IMR-90 (cell line): Measurements from ENCODE around the gene SEC61A1. TPM values are rescaled to one million over a fixed set of nuclear protein-coding genes. Genes with fewer than 3 reads are reported as not detected.
A peak's percentile ranks its signal among the peaks of the same experiment; 100 is the strongest.

ENCODE experiments used
- ATAC-seq: fragments of 200-7000 bp; cut with Tn5 transposase; 2 replicates; pipeline ENCODE4 v1.9.1; 2020; ENCODE audit warnings: low read depth, mild to moderate bottlenecking, moderate library complexity
- BruUV-seq: library from RNA; stranded (reverse); fragments of 400-500 nt; replicated peaks from 2 replicates; lab custom pipeline; 2021; lab: Mats Ljungman, UMichigan
- CTCF ChIA-PET: fragments of 300-600 bp; formaldehyde crosslinking; extraction: SDS; loops from one replicate; lab custom pipeline; 2021; ENCODE audit warnings: antibody characterized with exemption; lab: Yijun Ruan, JAX
- POLR2A ChIA-PET: fragments of 300-600 bp; sonication (Branson Sonifier 250); formaldehyde crosslinking; loops from one replicate; lab custom pipeline; 2022; ENCODE audit warnings: antibody characterized with exemption; ENCODE audit not compliant: unreplicated experiment; lab: Charles Lee
- DNase-seq: peaks from one replicate; pipeline ENCODE4 v3.0.0; 2013
- H2AFZ ChIP-seq: replicated peaks from 2 replicates; pipeline ENCODE3; 2013; ENCODE audit warnings: low read length, mild to moderate bottlenecking; ENCODE audit not compliant: poor library complexity
- H2AK5ac ChIP-seq: 2 replicates; pipeline ENCODE4 v1.6.1; 2013; ENCODE audit warnings: low read depth, low read length, inconsistent platforms
- H2AK9ac ChIP-seq: replicated peaks from 2 replicates; pipeline ENCODE3; 2013; ENCODE audit warnings: mild to moderate bottlenecking, low read depth, low read length, moderate library complexity; ENCODE audit not compliant: poor library complexity
- H2BK120ac ChIP-seq: 2 replicates; pipeline ENCODE4 v1.6.1; 2013; ENCODE audit warnings: low read depth, low read length, inconsistent platforms
- H2BK15ac ChIP-seq: 3 replicates; pipeline ENCODE4 v1.6.1; 2013; ENCODE audit warnings: low read depth, low read length, inconsistent platforms
- H2BK20ac ChIP-seq: 2 replicates; pipeline ENCODE4 v1.6.1; 2013; ENCODE audit warnings: low read depth, mild to moderate bottlenecking, inconsistent platforms, low read length, moderate library complexity
- H2BK5ac ChIP-seq: 2 replicates; pipeline ENCODE4 v1.6.1; 2013; ENCODE audit warnings: mild to moderate bottlenecking, low read depth, low read length, inconsistent platforms; ENCODE audit not compliant: poor library complexity, severe bottlenecking
- H3K14ac ChIP-seq: replicated peaks from 2 replicates; pipeline ENCODE4 v1.6.1; 2013; ENCODE audit warnings: low read depth, low read length, inconsistent platforms
- H3K18ac ChIP-seq: 2 replicates; pipeline ENCODE4 v1.6.1; 2013; ENCODE audit warnings: low read depth, low read length, control low read depth
- H3K23ac ChIP-seq: 2 replicates; pipeline ENCODE4 v1.6.1; 2013; ENCODE audit warnings: low read depth, low read length, inconsistent platforms
- H3K27ac ChIP-seq: 2 replicates; pipeline ENCODE4 v1.5.1; 2013; ENCODE audit warnings: mild to moderate bottlenecking, control low read depth, low read length; ENCODE audit not compliant: insufficient read depth
- H3K27me3 ChIP-seq: 2 replicates; pipeline ENCODE4 v1.6.1; 2013; ENCODE audit warnings: low read length; ENCODE audit not compliant: control insufficient read depth, insufficient read depth
- H3K36me3 ChIP-seq: 2 replicates; pipeline ENCODE4 v1.6.1; 2013; ENCODE audit warnings: low read length, mixed read lengths; ENCODE audit not compliant: control insufficient read depth, insufficient read depth
- H3K4ac ChIP-seq: 2 replicates; pipeline ENCODE4 v1.6.1; 2013; ENCODE audit warnings: low read depth, low read length, inconsistent platforms
- H3K4me1 ChIP-seq: 2 replicates; pipeline ENCODE4 v1.6.1; 2013; ENCODE audit warnings: low read length, mixed read lengths; ENCODE audit not compliant: control insufficient read depth, insufficient read depth
- H3K4me2 ChIP-seq: 2 replicates; pipeline ENCODE4 v1.6.1; 2013; ENCODE audit warnings: low read depth, mild to moderate bottlenecking, control low read depth, low read length, moderate library complexity
- H3K4me3 ChIP-seq: 2 replicates; pipeline ENCODE4 v1.5.1; 2013; ENCODE audit warnings: low read depth, mild to moderate bottlenecking, control low read depth, low read length, moderate library complexity; ENCODE audit not compliant: insufficient read depth
- H3K56ac ChIP-seq: 2 replicates; pipeline ENCODE4 v1.6.1; 2013; ENCODE audit warnings: low read length, inconsistent platforms; ENCODE audit not compliant: insufficient read depth; ENCODE audit errors: extremely low read depth
- H3K79me1 ChIP-seq, 2 experiments: 2 replicates each; pipeline ENCODE4 v1.6.1; 2013; ENCODE audit warnings: low read length in 2 of 2, inconsistent platforms in 1 of 2, low read depth in 1 of 2
- H3K9ac ChIP-seq: 2 replicates; pipeline ENCODE4 v1.6.1; 2013; ENCODE audit warnings: low read depth, low read length, control low read depth
- H3K9me1 ChIP-seq: 2 replicates; pipeline ENCODE4 v1.6.1; 2013; ENCODE audit warnings: low read length, inconsistent platforms; ENCODE audit not compliant: insufficient read depth
- H3K9me3 ChIP-seq: 2 replicates; pipeline ENCODE4 v1.6.1; 2013; ENCODE audit warnings: low read length; ENCODE audit not compliant: control insufficient read depth, insufficient read depth
- H4K20me1 ChIP-seq: 2 replicates; pipeline ENCODE4 v1.6.1; 2013; ENCODE audit warnings: low read length, inconsistent platforms; ENCODE audit not compliant: insufficient read depth
- H4K5ac ChIP-seq: 2 replicates; pipeline ENCODE4 v1.6.1; 2013; ENCODE audit warnings: mild to moderate bottlenecking, low read depth, low read length, control low read depth
- H4K8ac ChIP-seq, 2 experiments: 2 replicates each; pipeline ENCODE4 v1.6.1; 2013; ENCODE audit warnings: low read depth in 2 of 2, low read length in 2 of 2, control low read depth in 1 of 2, inconsistent platforms in 1 of 2
- H4K91ac ChIP-seq: 2 replicates; pipeline ENCODE4 v1.6.1; 2013; ENCODE audit warnings: low read depth, low read length, inconsistent platforms; ENCODE audit not compliant: insufficient read depth
- CEBPB ChIP-seq: IDR thresholded peaks from 2 replicates; pipeline ENCODE4 v1.6.1; 2012; ENCODE audit warnings: low read depth, low read length, improper control_type of control experiment
- CHD1 ChIP-seq: IDR thresholded peaks from 2 replicates; pipeline ENCODE4 v1.6.1; 2012; ENCODE audit warnings: low read depth, low read length, improper control_type of control experiment
- CTCF ChIP-seq: conservative IDR thresholded peaks from 2 replicates; pipeline ENCODE4 v1.5.1; 2012; ENCODE audit warnings: mild to moderate bottlenecking, low read depth, low read length, improper control_type of control experiment
- ELK1 ChIP-seq: fragments of 150-350 bp; IDR thresholded peaks from 2 replicates; pipeline ENCODE4 v1.6.1; 2016; ENCODE audit warnings: low read depth, mild to moderate bottlenecking, low read length, moderate library complexity, borderline replicate concordance
- MAFK ChIP-seq: IDR thresholded peaks from 2 replicates; pipeline ENCODE4 v1.6.1; 2012; ENCODE audit warnings: low read depth, low read length, improper control_type of control experiment
- NFE2L2 ChIP-seq: fragments of 150-350 bp; IDR thresholded peaks from 2 replicates; pipeline ENCODE4 v1.6.1; 2016; ENCODE audit warnings: low read depth, mild to moderate bottlenecking, low read length
- RAD21 ChIP-seq: IDR thresholded peaks from 2 replicates; pipeline ENCODE4 v1.6.1; 2012; ENCODE audit warnings: low read length, improper control_type of control experiment
- RCOR1 ChIP-seq: IDR thresholded peaks from 2 replicates; pipeline ENCODE4 v1.6.1; 2012; ENCODE audit warnings: mild to moderate bottlenecking, low read length, improper control_type of control experiment; ENCODE audit not compliant: insufficient replicate concordance
- SMC3 ChIP-seq: fragments of 150-350 bp; IDR thresholded peaks from 2 replicates; pipeline ENCODE4 v1.6.1; 2016; ENCODE audit warnings: low read depth, mild to moderate bottlenecking, antibody characterized with exemption, low read length, moderate library complexity
- USF2 ChIP-seq: fragments of 150-350 bp; IDR thresholded peaks from 2 replicates; pipeline ENCODE4 v1.6.1; 2017; ENCODE audit warnings: mild to moderate bottlenecking, antibody characterized with exemption, low read length, low read depth
- WGBS, 2 experiments: methylation state at CpG; one replicate each; pipeline versions ENCODE4 v1.1.5 to v1.1.7; 2013; ENCODE audit warnings: missing lambda C conversion rate in 2 of 2; ENCODE audit not compliant: insufficient read length in 1 of 2; ENCODE audit errors: extremely low coverage in 2 of 2; 5-methylcytosine and 5-hydroxymethylcytosine counted together
- dilution Hi-C: fragments of 300-500 bp; cut with HindIII; formaldehyde crosslinking; loops from one replicate; pipeline ENCODE4 v1.14.3; 2018; ENCODE audit warnings: low sequenced_read_pairs; ENCODE audit not compliant: unreplicated experiment
- in situ Hi-C: fragments of 300-500 bp; cut with MboI; formaldehyde crosslinking; loops from 3 replicates; pipeline ENCODE4 v1.14.3; 2019; ENCODE audit warnings: low sequenced_read_pairs, inconsistent platforms, mixed read lengths
- intact Hi-C: fragments of 100-400 bp; cut with micrococcal nuclease; formaldehyde crosslinking; loops from 2 replicates; pipeline ENCODE4 v1.10.0; 2022
- polyA plus RNA-seq, 3 experiments: library from polyadenylated mRNA; depleted of rRNA; stranded (reverse); fragments of >200 nt; gene quantifications; 2 replicates each; pipeline ENCODE4 v1.2.3, GENCODE V29; 2012; ENCODE audit warnings: low replicate concordance in 1 of 3
- total RNA-seq: library from RNA; depleted of rRNA; stranded (reverse); fragments of >200 nt; gene quantifications from 2 replicates; pipeline ENCODE4 v1.2.3, GENCODE V29; 2012

The SEC61A1 gene
- total and polyA plus RNA-seq, 2 of the 4 experiments (the other 2 are of a cell fraction) = 377 to 478 TPM

- H3K27ac ChIP-seq = no peak overlapping the region
- TF ChIP-seq RAD21 = no peak
- no peak for TF ChIP-seq ELK1
- TF ChIP-seq CTCF = no peak
- no peak for TF ChIP-seq SMC3
- no peak for TF ChIP-seq USF2
- no peak for TF ChIP-seq MAFK
- TF ChIP-seq CEBPB = no peak
- TF ChIP-seq RCOR1 = no peak
- TF ChIP-seq NFE2L2 = no peak
- no peak for TF ChIP-seq CHD1
- no peak overlapping the region for H2BK20ac ChIP-seq
- no peak overlapping the region for H2BK15ac ChIP-seq
- H2AFZ ChIP-seq = peak overlapping the region; percentile 21
- H3K9me1 ChIP-seq = peaks cover 3% of the 10 kb centered on the region; the same call in 1 of the 2 replicates
- H3K4me1 ChIP-seq = peaks cover 2% of the 10 kb centered on the region; the same call in 1 of the 2 replicates
- no peak overlapping the region for H4K8ac ChIP-seq
- H4K20me1 ChIP-seq = no peaks in the 10 kb centered on the region
- H3K14ac ChIP-seq = no peak overlapping the region
- no CpG with 5 or more reads among the region's 11 CpGs for whole genome bisulfite sequencing, 2 experiments
- no peak overlapping the region for H3K9ac ChIP-seq
- no peak overlapping the region for H4K5ac ChIP-seq
- H3K4ac ChIP-seq = no peak overlapping the region
- intact Hi-C loops = no loop called here
- no peaks in the 10 kb centered on the region for H3K36me3 ChIP-seq
- H3K4me2 ChIP-seq = no peak overlapping the region
- no peak overlapping the region for H3K18ac ChIP-seq
- no TSS peak for BruUV-seq
- peak; percentile 42; the same call in 1 of the 2 replicates for ATAC-seq
- ChIA-PET POLR2A (no interaction called here), CTCF (no interaction called here)
- H3K56ac ChIP-seq = no peak overlapping the region
- no peak overlapping the region for H2AK5ac ChIP-seq
- in situ Hi-C loops = no loop called here
- dilution Hi-C loops = no loop called here
- H2AK9ac ChIP-seq = no peak overlapping the region
- H3K27me3 ChIP-seq = peaks cover 36% of the 10 kb centered on the region
- H3K4me3 ChIP-seq = no peak overlapping the region
- no peak overlapping the region for H2BK5ac ChIP-seq
- no peak for DNase-seq
- no peaks in the 10 kb centered on the region for H3K9me3 ChIP-seq
- no peak overlapping the region for H2BK120ac ChIP-seq
- no peak overlapping the region for H4K91ac ChIP-seq
- no peak overlapping the region for H3K23ac ChIP-seq
- H3K79me1 ChIP-seq = no peaks in the 10 kb centered on the region
Measured at GRCh38 chr3:128007033-128007424, 45.2 kb upstream of the SEC61A1 start.
